Endometrial microvascular endothelial cells (primary cell): ENCODE measurements around the gene PAFAH1B2. TPM values are rescaled to one million over a fixed set of nuclear protein-coding genes. Genes with fewer than 3 reads are reported as not detected.
"Not testable (repeated sequence)": the region's sequence is repeated elsewhere in the genome, so short reads cannot be mapped to it uniquely, and the experiment has no call there.

Source experiments
- in situ Hi-C: cut with HindIII; loops from 2 replicates; pipeline ENCODE4 v1.10.0; 2017; ENCODE audit warnings: low sequenced_read_pairs, low pct_unique_long_range_greater_than_20kb; ENCODE audit errors: inconsistent ontology term
- total RNA-seq: library from RNA; depleted of rRNA; stranded (reverse); fragments of >200 nt; gene quantifications from one replicate; pipeline ENCODE4 v1.2.3, GENCODE V29; 2015; ENCODE audit errors: inconsistent ontology term

The PAFAH1B2 gene
- total RNA-seq, 1 donor from 2014 or later, result 123 TPM

DNA sequence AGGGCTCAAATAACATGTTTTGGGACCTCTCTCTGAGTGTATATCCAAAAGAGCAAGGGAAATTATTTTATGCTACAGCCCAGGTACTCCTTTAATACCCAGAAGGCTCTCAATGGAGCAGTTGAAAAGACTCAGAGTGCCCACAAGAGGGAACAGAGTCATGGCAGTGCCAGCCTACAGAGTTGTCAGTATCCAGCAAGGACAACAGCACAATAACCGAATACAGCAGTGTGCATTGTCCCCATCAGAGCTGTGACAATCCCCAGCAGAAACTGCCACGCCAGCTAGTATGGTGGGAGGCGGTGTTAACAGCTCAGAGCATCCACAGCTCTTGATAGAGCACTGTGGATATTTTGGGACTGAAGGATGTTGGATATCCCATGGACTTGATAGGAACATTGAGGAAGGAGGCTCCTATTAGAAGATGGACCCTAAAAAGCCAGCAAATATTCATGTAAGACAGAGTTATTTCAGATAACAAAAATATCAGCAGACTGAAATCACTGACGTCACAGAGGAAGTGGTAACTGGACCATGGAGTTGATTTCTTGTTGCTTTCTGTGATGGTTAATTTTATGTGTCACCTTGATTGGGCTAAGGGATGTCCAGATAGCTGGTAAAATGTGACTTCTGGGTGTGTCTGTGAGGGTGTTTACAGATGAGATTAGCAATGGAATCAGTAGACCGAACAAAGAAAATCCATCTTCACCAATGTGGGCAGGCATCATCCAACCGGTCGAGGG lies 17.7 kb upstream of the PAFAH1B2 start:
- in situ Hi-C loops, result no loop called here

DNA sequence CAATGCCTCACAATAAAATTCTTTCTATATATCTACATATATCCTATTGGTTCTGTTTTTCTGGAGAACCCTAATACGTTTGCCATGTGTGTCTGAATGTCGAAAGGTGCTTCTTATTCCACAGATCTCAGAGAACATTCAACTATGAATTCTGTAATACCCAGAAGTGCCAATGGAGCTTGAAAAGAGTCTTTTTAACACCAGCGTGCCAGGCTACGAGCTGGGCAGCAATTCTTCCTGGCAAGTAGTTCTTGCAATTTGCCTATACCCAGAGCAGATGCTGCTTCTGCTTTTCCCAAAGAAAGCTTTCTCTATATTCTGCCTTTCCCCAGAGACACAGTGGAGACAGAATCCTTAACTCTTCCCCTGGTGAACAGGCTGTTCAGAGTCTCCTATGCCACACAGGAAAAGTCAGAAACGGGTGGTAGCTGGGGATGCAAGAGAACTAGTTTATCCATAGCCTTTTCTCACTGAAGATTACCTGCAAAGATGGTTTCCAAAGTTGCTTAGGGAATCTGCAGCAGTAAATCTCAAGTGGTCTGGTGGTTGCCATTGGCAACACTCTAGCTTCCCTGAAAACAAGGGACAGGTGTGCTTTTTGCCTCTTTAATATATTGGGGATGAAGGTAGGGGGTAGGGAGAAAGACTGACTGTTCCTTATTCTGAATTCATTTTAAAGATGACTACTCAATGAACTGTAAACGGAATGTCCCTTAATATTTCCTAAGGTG lies 16.8 kb upstream of the PAFAH1B2 start:
- in situ Hi-C loops, result no loop called here

DNA sequence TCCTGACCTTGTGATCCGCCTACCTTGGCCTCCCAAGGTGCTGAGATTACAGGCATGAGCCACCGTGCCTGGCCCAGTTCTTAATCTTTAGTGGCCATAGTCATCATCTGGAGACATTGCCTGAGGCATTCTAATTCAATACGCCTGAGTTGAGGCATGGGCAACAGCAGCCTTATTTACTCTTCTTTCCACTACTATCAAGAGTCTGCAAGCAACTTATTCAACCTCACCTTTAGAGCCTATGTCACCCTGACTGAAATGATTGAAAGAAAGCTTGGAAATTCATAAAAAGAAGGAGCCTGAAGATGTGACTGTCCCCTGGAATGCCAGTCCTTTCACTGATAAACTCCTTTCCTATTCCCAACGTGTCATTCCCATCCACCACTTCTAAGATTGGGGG lies 15.8 kb upstream of the PAFAH1B2 start:
- in situ Hi-C loops, result no loop called here

DNA sequence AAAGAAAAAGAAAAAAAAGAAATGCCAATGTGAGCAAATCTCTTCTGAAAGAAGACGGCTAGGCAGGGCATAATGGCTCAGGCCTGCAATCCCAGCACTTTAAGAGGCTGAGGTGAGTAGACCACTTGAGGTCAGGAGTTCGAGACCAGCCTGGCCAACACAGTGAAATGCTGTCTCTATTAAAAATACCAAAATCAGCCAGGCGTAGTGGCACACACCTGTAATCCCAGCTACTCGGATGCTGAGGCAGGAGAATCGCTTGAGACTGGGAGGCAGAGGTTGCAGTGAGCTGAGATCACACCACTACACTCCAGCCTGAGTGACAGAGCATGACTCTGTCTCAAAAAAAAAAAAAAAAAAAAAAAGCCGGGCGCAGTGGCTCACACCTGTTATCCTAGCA lies 13.7 kb upstream of the PAFAH1B2 start:
- in situ Hi-C loops, result not testable (repeated sequence)

DNA sequence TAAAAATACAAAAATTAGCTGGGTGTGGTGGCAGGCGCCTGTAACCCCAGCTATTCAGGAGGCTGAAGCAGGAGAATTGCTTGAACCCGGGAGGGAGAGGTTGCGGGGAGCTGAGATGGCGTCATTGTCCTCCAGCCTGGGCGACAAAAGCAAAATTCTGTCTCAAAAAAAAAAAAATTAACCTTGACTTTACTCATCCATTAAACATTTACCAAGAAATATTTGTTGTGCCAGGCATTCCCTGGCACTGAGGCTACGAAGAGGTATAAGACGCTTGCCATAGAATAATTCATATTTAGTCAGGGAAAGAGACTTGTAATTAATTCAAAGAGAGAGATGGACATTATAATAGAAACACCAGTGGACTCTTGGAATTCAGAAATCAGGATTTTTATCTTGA lies 13.2 kb upstream of the PAFAH1B2 start:
- in situ Hi-C loops, result no loop called here

DNA sequence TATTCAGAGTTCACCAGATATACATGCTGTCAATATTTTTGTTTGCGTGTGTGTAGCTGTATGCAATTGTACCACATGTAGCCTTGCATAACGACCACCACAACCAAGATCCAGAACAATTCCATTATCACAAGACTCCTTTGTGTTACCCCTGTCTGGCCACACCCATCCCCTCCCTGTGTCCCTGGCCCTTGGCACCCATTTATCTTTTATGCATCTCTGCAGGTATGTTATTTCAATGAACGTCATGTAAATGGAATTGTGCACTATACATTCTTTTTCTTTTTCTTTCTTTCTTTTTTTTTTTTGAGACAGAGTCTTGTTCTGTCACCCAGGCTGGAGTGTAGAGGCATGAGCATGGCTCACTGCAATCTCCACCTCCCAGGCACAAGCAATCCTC lies 9.7 kb upstream of the PAFAH1B2 start:
- in situ Hi-C loops, result no loop called here

DNA sequence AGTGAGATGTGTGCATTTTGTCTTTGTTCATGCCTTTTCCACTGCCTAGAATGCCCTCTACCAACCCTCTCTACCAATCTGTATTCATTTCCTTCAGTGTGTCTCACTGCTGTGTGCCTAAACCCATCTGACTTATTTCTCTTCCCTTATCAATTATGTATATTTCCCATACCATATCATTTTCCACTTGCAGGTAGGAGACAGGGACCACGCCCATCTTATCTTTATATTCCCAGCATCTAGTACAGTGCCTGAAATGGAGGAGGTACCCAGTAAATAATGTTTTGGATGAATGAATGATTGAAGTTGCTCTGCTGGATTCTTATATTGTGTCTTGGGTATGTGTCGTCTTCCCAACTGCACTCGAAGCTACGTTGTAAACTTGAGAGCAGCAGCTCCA lies 9.1 kb upstream of the PAFAH1B2 start:
- in situ Hi-C loops, result not testable (repeated sequence)

DNA sequence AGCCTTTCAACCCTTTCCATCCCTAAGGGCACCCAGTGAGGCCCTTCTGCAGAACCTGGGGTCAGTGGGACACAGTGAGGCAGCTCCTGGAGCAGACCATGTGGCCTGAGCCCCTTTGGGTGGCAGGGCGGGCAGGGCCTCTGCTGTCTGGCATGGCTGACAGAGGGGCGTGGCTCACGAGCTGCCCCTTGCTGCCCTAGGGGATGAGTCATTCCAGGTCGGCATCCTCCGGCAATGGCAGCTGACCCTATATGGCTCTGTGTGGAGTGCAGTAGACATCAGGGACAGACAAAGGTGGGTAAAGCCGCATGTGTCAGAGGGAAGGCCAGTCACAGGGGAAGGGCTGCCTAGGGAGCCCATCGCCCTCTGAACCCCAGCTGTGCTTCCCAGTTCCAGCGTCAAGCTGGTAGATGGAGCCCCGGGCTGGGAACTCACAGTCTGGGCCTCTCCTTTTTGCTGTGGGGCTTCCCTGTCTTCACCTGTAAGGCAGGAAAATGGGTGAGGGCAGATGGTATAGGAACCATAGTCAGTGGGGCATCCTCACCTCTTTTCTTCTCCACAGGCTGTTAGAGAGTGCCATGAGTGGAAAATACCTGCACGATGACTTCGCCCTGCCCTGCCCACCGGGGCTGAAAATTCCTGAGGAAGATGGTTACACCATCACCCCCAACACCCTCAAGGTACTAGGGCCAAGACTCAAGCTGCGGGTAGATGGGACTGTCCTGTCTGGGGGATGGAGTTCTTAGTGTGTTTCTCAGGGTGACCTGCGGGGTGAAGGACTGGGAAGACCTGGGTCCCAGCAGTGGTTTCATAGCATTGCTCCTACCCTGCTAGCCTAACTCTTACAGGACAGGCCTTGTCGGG lies 6.6 kb upstream of the PAFAH1B2 start:
- in situ Hi-C loops, result not testable (repeated sequence)

DNA sequence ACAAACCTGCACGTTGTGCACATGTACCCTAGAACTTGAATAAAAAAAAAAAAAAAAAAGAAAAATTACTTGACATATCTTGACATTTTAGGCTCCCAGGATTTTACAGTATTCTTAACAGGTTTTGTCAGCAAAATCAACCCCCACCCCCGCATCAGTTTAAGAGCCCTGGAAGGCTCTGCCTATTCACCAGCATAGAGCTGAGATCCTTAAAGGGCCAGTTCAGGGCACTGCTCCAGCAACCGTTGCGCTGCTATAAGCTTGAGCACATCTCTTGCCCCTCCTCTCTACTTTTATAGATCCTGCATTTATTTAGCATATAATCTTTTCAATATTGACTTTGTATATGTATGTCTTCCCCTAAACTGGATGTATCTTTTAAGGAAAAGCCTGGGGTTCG lies 697 bp upstream of the PAFAH1B2 start:
- in situ Hi-C loops, result no loop called here

DNA sequence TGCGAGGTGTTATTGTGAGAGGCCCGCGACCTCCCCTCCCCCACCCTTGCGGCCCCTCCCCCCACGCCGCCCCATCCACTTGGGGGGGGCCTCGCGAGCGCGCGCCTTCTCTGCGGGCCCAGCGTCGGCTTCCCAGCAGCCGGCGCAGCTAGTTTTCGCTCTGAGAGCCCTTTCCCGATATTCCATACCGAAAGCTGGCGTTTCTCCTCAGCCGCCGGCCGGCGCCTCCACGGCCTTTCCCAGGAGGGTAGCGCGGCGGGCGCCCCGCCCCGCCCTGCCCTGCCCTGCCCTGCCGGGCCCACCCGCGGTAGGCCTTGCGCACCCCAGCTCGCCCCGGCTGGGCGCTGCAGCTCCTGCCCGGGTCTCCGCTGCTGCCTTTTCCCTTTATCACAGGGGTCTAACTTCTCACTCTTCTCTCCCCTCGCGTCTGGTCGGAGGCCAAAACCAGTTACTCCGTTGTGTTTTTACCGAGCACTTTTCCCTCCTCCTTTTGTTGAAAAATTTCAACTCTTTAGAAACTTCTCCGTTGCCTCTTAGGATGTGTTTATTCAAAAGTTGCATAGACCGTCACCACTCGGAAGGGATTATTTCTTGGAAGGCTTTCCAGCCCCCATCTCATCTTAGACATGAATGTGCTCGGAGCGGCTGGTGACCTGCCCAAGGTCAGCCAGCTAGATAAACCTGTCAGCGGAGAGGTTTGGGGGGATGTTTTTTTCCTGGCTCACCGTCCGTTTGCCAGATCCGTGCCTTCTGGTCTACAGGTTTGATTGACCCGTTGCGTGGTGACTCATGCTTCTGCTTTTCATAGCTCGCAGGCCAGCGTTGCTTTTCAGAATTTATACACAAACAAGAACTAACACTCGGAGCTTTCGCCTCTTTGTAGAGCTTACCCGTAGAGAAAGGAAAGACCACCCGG lies 648 bp downstream of the PAFAH1B2 start:
- in situ Hi-C loops, result no loop called here

DNA sequence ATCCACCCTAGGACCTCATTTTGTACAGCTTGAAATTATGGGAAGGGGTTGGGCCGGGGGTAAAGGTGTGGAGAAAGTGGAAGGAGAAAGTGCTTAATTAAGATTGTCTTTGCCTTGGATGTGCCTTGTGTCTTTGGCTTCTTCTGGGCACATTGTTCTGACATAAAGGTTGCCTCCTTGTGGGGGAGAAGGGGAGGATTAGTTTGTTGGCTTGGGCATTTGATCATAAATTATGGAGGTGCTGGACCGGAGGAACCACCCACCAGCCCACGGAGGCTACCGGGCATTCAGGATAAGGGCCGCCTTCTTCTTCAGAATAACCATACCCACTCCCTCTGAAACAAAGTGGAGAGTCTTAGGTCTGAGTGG lies 1.3 kb downstream of the PAFAH1B2 start:
- in situ Hi-C loops, result no loop called here

DNA sequence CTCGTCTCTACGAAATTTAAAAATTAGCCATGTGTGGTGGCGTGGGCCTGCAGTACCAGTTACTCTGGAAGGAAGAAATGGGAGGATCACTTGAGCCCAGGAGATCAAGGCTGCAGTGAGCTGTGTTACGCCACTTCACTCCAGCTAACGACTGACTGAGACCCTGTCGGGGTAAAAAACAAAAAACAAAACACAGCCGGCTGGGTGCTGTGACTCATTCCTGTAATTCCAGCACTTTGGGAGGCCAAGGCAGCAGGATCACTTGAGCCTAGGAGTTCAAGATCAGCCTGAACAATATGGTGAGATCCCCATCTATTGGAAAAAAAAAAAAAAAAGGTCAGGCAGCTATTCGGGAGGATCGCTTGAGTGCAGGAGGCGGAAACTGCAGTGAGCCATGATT lies 2.4 kb downstream of the PAFAH1B2 start:
- in situ Hi-C loops, result no loop called here

DNA sequence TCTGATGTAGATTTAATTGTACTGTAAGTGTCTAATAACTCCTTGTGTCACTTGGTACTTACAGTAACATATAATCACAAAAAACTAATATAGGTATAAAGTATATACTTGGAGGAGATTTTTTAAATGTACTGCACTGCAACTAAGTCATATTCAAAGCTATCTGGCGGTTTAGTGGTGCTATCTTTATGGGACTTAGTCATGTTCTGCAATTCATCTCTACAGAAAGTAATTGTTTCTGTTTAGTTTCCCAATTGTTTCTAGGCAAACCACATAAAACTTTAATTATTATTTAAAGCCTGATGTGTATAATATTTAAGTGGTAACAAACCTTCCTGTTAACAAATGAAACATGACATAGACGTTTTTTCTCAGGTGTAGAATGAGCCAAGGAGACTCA lies 8.0 kb downstream of the PAFAH1B2 start:
- in situ Hi-C loops, result no loop called here

DNA sequence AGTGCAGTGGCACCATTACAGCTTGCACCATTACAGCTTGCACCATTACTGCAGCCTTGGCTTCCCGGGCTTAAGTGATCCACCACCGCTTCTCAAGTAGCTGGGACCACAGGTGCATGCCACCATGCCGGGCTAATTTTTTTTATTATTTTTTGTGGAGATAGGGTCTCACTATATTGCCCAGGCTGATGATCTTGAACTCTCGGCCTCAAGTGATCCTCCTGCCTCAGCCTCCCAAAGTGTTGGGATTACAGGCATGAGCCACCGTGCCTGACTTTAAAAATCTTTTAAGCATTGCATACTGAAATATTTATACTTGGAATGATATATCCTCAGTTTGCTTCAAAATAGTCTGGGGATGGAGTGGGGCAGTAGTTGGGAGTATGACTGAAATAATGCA lies 10.4 kb downstream of the PAFAH1B2 start:
- in situ Hi-C loops, result no loop called here

DNA sequence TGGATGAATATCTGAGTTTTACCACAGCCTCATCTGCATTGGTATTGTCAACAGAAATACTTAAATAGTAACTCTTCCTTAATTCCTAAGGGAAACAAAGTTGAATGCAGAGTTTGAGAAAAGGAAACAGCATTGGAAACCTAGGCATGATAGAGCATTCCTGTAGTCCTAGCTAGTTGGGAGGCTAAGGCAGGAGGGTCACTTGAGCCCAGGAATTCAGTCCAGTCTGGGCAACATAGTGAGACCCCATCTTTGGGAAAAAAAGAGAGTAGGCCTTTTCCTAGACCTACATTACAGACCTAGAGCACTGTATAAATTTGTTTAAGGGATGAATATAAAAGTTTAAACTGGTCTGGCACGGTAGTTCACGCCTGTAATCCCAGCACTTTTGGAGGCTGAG lies 13.4 kb downstream of the PAFAH1B2 start:
- in situ Hi-C loops, result no loop called here

DNA sequence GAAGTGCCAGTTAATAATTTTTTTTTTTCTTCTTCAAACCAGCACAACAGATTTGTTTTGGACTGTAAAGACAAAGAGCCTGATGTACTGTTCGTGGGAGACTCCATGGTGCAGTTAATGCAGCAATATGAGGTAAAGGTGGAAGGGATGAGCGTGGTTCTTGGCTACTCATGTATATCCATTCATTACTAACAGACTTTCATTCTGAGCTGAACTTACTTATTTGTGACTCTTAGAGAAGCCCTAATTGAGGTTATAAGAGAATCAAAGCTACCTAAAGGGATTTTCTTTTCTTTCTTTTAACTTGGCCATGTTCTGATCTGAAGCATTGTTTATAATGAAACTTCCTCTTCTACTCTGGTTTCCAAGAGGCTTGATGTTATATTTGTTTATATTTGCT lies 15.8 kb downstream of the PAFAH1B2 start:
- in situ Hi-C loops, result no loop called here

DNA sequence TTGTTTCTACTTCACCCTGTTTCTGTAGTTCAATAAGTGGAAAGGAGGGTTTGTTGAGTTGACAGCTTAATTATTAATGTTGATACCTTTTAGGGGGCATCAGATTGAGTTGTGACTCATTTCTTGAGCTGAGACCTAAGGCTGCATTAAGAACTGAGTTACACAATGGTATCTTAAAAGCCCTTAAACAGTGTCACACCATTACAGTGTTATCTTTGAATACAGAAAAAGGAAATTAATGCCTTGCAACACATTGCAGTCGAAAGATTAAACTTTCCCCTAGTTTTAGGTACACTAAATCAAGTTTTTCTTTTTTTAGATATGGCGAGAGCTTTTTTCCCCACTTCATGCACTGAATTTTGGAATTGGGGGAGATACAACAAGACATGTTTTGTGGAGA lies 16.7 kb downstream of the PAFAH1B2 start:
- in situ Hi-C loops, result no loop called here

DNA sequence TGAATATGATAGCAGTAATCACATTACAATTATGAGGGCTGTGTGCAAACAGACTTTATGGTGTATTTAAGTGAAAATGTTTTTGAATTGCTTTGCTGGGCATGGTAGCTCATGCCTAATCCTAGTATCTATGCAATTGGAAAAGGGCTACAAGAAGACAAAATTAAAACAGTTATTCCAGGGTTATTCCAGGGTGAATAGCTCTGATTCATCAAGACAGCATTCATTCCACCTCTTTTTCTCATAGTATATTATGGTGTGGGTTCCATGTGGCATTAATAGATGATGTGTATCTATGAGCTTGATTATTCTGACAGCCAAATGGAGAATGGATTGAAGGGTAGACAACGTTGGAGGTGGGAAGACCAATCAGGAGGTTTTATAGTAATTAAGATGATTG lies 22.4 kb downstream of the PAFAH1B2 start:
- in situ Hi-C loops, result no loop called here

DNA sequence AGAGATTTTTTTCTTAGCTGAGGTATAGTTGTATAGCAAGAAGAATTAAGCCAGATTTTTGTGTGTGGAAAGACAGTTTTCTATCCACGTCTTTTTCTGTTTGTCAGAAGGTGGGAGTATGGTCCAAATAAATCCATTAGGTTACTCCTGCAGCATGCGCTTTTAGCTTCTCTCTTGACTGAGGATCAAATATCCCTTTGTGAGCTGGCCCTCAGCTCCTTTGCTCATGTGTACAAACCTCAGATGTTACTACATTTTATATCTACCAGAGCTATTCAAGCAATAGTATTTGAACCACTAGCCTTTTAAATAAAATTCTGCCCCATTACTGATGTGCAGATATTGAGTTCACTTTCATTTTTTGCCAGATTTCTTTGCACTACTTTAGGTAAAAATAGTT lies 25.6 kb downstream of the PAFAH1B2 start:
- in situ Hi-C loops, result loop anchor here (10.0 kb wide), 1 partner anchor 55 kb away; no protein-coding TSS in a partner anchor
